K562 (cell line): ENCODE measurements around the gene CD164L2. TPM values are rescaled to one million over a fixed set of nuclear protein-coding genes. Genes with fewer than 3 reads are reported as not detected.

ENCODE experiments used
- CBFA2T3 ChIP-seq: fragments of 450-650 bp; IDR thresholded peaks from 2 replicates; pipeline ENCODE4 v1.6.1; 2017
- CC2D1A ChIP-seq: fragments of 450-650 bp; IDR thresholded peaks from 2 replicates; pipeline ENCODE4 v1.6.1; 2017; ENCODE audit warnings: mild to moderate bottlenecking
- MED1 ChIP-seq: sonication (generic); formaldehyde crosslinking; IDR thresholded peaks from 2 replicates; pipeline ENCODE4 v1.8.1; 2023; ENCODE audit warnings: missing genetic modification reagents, borderline replicate concordance
- PHF20 ChIP-seq: fragments of 450-650 bp; IDR thresholded peaks from 2 replicates; pipeline ENCODE4 v1.6.1; 2018; ENCODE audit not compliant: partially characterized antibody
- RBFOX2 ChIP-seq: fragments of 200-400 bp; formaldehyde crosslinking; IDR thresholded peaks from 2 replicates; pipeline ENCODE4 v1.6.1; 2017; ENCODE audit warnings: low read depth, mild to moderate bottlenecking, low read length, moderate library complexity
- RCOR1 ChIP-seq, 2 experiments: IDR thresholded peaks; 2 replicates each; pipeline ENCODE4 v1.6.1; 2012; ENCODE audit warnings: low read depth in 2 of 2, low read length in 2 of 2, borderline replicate concordance in 1 of 2, improper control_type of control experiment in 1 of 2
- SREBF1 ChIP-seq: fragments of 150-350 bp; IDR thresholded peaks from 2 replicates; pipeline ENCODE4 v1.6.1; 2014; ENCODE audit warnings: antibody characterized with exemption, low read depth, low read length, borderline replicate concordance
- SRSF1 ChIP-seq: fragments of 200-400 bp; formaldehyde crosslinking; IDR thresholded peaks from 2 replicates; pipeline ENCODE4 v1.6.1; 2017; ENCODE audit warnings: mild to moderate bottlenecking, low read depth, low read length, moderate library complexity
- U2AF1 ChIP-seq: fragments of 200-400 bp; formaldehyde crosslinking; optimal IDR thresholded peaks from 2 replicates; pipeline ENCODE3; 2017; ENCODE audit warnings: mild to moderate bottlenecking, low read depth, low read length, moderate library complexity
- polyA plus RNA-seq, 8 experiments: library from polyadenylated mRNA; depleted of rRNA in 4 of 8; stranded (reverse) in 5 of 8; unstranded in 3 of 8; fragments of >200 nt; fragmentation: Nextera tagmentation in 2 of 8; fragmentation: Illumina TruSeq in 1 of 8; extraction: Ambion mirVana in 2 of 8; extraction: Trizol in 1 of 8; gene quantifications; 2 replicates each; pipeline versions ENCODE4 v1.2.1 to v1.2.3, GENCODE V29; 2011 to 2014; ENCODE audit warnings: inconsistent platforms in 1 of 8, missing spikeins in 1 of 8
- total RNA-seq, 7 experiments: library from RNA; depleted of rRNA in 6 of 7; stranded (reverse); fragments of >200 nt in 6 of 7; fragmentation: Illumina TruSeq in 2 of 7; extraction: Trizol in 2 of 7; gene quantifications; 2 replicates each; pipeline versions ENCODE4 v1.2.1 to v1.2.3, GENCODE V29; 2011 to 2021; ENCODE audit warnings: low replicate concordance in 1 of 7
- TF ChIP-seq, protein P1 (sequence below), 2 experiments: fragments of 450-650 bp in 1 of 2; sonication (generic) in 1 of 2; formaldehyde crosslinking in 1 of 2; IDR thresholded peaks; 2 replicates each; pipeline versions ENCODE4 v1.7.1 to v1.9.0; 2016 to 2022; ENCODE audit warnings: inconsistent platforms in 1 of 2, mild to moderate bottlenecking in 1 of 2, missing genetic modification reagents in 1 of 2
- TF ChIP-seq, protein P2 (sequence below), 2 experiments: fragments of 450-650 bp in 1 of 2; sonication (generic) in 1 of 2; formaldehyde crosslinking; conservative IDR thresholded peaks; 2 replicates each; pipeline versions ENCODE4 v1.4.0 to v1.8.1; 2020 to 2022; ENCODE audit warnings: mild to moderate bottlenecking in 1 of 2, missing genetic modification reagents in 1 of 2

CD164L2 gene
- total and polyA plus RNA-seq, 9 of the 15 experiments (the other 6 are each of a cell fraction or from before 2014, with no cell fraction given), result 0.08 to 0.92 (median 0.38) TPM; not detected in 1

DNA sequence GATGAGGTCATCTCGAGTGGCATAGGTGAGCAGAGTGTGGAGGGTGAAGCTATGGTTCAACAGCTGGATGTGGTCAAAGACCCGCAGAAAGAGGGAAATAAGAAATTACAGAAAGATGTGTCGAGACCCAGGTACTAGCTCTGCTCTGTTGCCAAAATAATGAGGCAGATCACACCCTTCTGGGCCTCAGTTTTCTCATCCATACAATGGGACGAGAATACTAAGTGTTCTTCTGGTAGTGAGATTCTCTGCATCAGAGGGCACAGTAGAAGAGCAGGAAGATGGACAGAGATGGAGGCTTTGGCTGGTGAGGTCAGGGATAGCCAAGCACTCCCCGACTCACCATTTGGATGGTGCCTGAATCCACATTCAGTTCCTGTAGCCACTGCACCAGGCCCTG lies 27.4 kb downstream of the CD164L2 start (continued):
- TF ChIP-seq U2AF1 (no peak), CC2D1A (no peak), MED1 (CRISPR knock-in tag) (no peak), CBFA2T3 (no peak), SREBF1 (no peak), PHF20 (no peak), RCOR1 (IDR thresholded peaks at IDR 0.05; ENCODE audit: borderline replicate concordance in 1 of 2, low read depth in 2 of 2, low read length in 2 of 2) (0 out of 4 replicates have a peak, but pooled peaks of 1 of the 2 experiments have one; percentile 28), SRSF1 (no peak), RBFOX2 (no peak)
- TF ChIP-seq, protein P1, sequence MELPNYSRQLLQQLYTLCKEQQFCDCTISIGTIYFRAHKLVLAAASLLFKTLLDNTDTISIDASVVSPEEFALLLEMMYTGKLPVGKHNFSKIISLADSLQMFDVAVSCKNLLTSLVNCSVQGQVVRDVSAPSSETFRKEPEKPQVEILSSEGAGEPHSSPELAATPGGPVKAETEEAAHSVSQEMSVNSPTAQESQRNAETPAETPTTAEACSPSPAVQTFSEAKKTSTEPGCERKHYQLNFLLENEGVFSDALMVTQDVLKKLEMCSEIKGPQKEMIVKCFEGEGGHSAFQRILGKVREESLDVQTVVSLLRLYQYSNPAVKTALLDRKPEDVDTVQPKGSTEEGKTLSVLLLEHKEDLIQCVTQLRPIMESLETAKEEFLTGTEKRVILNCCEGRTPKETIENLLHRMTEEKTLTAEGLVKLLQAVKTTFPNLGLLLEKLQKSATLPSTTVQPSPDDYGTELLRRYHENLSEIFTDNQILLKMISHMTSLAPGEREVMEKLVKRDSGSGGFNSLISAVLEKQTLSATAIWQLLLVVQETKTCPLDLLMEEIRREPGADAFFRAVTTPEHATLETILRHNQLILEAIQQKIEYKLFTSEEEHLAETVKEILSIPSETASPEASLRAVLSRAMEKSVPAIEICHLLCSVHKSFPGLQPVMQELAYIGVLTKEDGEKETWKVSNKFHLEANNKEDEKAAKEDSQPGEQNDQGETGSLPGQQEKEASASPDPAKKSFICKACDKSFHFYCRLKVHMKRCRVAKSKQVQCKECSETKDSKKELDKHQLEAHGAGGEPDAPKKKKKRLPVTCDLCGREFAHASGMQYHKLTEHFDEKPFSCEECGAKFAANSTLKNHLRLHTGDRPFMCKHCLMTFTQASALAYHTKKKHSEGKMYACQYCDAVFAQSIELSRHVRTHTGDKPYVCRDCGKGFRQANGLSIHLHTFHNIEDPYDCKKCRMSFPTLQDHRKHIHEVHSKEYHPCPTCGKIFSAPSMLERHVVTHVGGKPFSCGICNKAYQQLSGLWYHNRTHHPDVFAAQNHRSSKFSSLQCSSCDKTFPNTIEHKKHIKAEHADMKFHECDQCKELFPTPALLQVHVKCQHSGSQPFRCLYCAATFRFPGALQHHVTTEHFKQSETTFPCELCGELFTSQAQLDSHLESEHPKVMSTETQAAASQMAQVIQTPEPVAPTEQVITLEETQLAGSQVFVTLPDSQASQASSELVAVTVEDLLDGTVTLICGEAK (IDR thresholded peaks at IDR 0.05), result no peak
- TF ChIP-seq, protein P1 (CRISPR knock-in tag; IDR thresholded peaks at IDR 0.05), result no peak
- TF ChIP-seq, protein P2, sequence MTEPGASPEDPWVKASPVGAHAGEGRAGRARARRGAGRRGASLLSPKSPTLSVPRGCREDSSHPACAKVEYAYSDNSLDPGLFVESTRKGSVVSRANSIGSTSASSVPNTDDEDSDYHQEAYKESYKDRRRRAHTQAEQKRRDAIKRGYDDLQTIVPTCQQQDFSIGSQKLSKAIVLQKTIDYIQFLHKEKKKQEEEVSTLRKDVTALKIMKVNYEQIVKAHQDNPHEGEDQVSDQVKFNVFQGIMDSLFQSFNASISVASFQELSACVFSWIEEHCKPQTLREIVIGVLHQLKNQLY (CRISPR knock-in tag; conservative IDR thresholded peaks at IDR 0.05), result no peak
